Measurements from ENCODE around the gene CAND1.

- TF ChIP-seq CTCF (conservative IDR thresholded peaks at IDR 0.05 in 1 of 2, IDR thresholded peaks at IDR 0.05 in 1 of 2; ENCODE audit: extremely low read depth in 1 of 2, insufficient read depth in 1 of 2, low read depth in 1 of 2, low read length in 2 of 2) (no peak), EZH2 (IDR thresholded peaks at IDR 0.05; ENCODE audit: borderline replicate concordance, low read length) (no peak)
Measured at GRCh38 chr12:67339530-67339929, 70.4 kb downstream of the CAND1 start.

All from mammary epithelial cell (primary cell).